K562 (cell line): Measurements from ENCODE around the gene GCNT4. TPM values are rescaled to one million over a fixed set of nuclear protein-coding genes. Genes with fewer than 3 reads are reported as not detected.

Experiments used
- ATAC-seq: fragments of 200-7000 bp; cut with Tn5 transposase; 3 replicates; pipeline ENCODE4 v1.9.1; 2020; ENCODE audit warnings: moderate library complexity
- BruUV-seq: library from RNA; stranded (reverse); fragments of 400-500 nt; replicated peaks from 2 replicates; lab custom pipeline; 2021; lab: Mats Ljungman, UMichigan
- CTCF ChIA-PET: fragments of 300-600 bp; formaldehyde crosslinking; extraction: SDS; loops from one replicate; lab custom pipeline; 2021; ENCODE audit warnings: low intra/inter-chr PET ratio; lab: Yijun Ruan, JAX
- POLR2A ChIA-PET: fragments of 300-600, 350-650 bp; sonication (Branson Sonifier 250); formaldehyde crosslinking; extraction: SDS; loops from one replicate; lab custom pipeline; 2021; ENCODE audit warnings: antibody characterized with exemption, inconsistent platforms; lab: Yijun Ruan, JAX
- DNase-seq, 4 experiments: peaks; one replicate each; pipeline versions ENCODE4 v3.0.0 to v3.0.0-alpha.2; 2011 to 2018; ENCODE audit warnings: low spot score in 3 of 4, mixed read lengths in 3 of 4; ENCODE audit errors: extremely low read depth in 1 of 4
- FAIRE-seq: peaks from 2 replicates; lab custom pipeline; 2011; peaks lifted over from hg19 to GRCh38; lab: Jason Lieb, UNC
- H2AFZ ChIP-seq: 2 replicates; pipeline ENCODE4 v1.6.0; 2011; ENCODE audit warnings: low read depth, low read length, control low read depth, inconsistent platforms
- H3K27ac ChIP-seq: fragments of 200-600 bp; 3 replicates; pipeline ENCODE4 v1.8.0; 2011; ENCODE audit warnings: low read depth, mild to moderate bottlenecking, control low read depth, inconsistent platforms, low read length, moderate library complexity, mixed read lengths; ENCODE audit errors: extremely low read depth
- H3K27me3 ChIP-seq, 2 experiments: fragments of 300-600 bp in 1 of 2; 2 replicates in 1 of 2; 3 replicates in 1 of 2; pipeline versions ENCODE4 v1.6.0 to v1.8.0; 2011; ENCODE audit warnings: inconsistent platforms in 2 of 2, low read length in 2 of 2, mild to moderate bottlenecking in 1 of 2, mixed read lengths in 1 of 2, moderate library complexity in 1 of 2; ENCODE audit not compliant: control insufficient read depth in 2 of 2, insufficient read depth in 2 of 2
- H3K36me3 ChIP-seq: fragments of 300-600 bp; 3 replicates; pipeline ENCODE4 v1.8.0; 2011; ENCODE audit warnings: mild to moderate bottlenecking, low read length, inconsistent platforms; ENCODE audit not compliant: control insufficient read depth, insufficient read depth
- H3K4me1 ChIP-seq, 2 experiments: fragments of 200-600 bp in 1 of 2; replicated peaks in 1 of 2; 2 replicates in 1 of 2; 3 replicates in 1 of 2; pipeline versions ENCODE4 v1.5.1 to v1.8.0; 2011; ENCODE audit warnings: inconsistent platforms in 2 of 2, low read length in 2 of 2, mild to moderate bottlenecking in 1 of 2, mixed read lengths in 1 of 2, moderate library complexity in 1 of 2; ENCODE audit not compliant: control insufficient read depth in 2 of 2, insufficient read depth in 2 of 2
- H3K4me2 ChIP-seq: 2 replicates; pipeline ENCODE4 v1.6.1; 2011; ENCODE audit warnings: low read length, control low read depth, inconsistent platforms, mixed read lengths; ENCODE audit not compliant: insufficient read depth
- H3K4me3 ChIP-seq: fragments of 200-600 bp; sonication (generic), shearing (Covaris generic); 2 replicates; pipeline ENCODE4 v1.5.1; 2016; ENCODE audit warnings: control low read depth, inconsistent platforms
- H3K79me2 ChIP-seq: fragments of 200-600 bp; 3 replicates; pipeline ENCODE4 v1.8.0; 2011; ENCODE audit warnings: low read length, inconsistent platforms; ENCODE audit not compliant: control insufficient read depth, insufficient read depth
- H3K9ac ChIP-seq, 2 experiments: 2 replicates each; pipeline versions ENCODE4 v1.6.0 to v1.6.1; 2011; ENCODE audit warnings: low read depth in 2 of 2, low read length in 2 of 2, control low read depth in 1 of 2, inconsistent platforms in 1 of 2, mild to moderate bottlenecking in 1 of 2, mixed read lengths in 1 of 2; ENCODE audit not compliant: insufficient read depth in 1 of 2
- H3K9me1 ChIP-seq: one replicate; pipeline ENCODE4 v1.6.0; 2011; ENCODE audit warnings: inconsistent platforms, mild to moderate bottlenecking, low read length, moderate library complexity; ENCODE audit not compliant: control insufficient read depth, insufficient read depth
- H3K9me3 ChIP-seq: replicated peaks from 2 replicates; pipeline ENCODE4 v1.5.1; 2011; ENCODE audit warnings: low read depth, low read length, inconsistent platforms; ENCODE audit not compliant: control insufficient read depth, insufficient read depth
- H4K20me1 ChIP-seq: replicated peaks from 2 replicates; pipeline ENCODE4 v1.6.1; 2011; ENCODE audit warnings: low read length, inconsistent platforms, mixed read lengths; ENCODE audit not compliant: control insufficient read depth, insufficient read depth
- ATF2 ChIP-seq: sonication (generic); formaldehyde crosslinking; IDR thresholded peaks from 2 replicates; pipeline ENCODE4 v1.8.1; 2022; ENCODE audit warnings: missing genetic modification reagents
- HEY1 ChIP-seq: fragments of 250-450 bp; sonication (Bioruptor Pico); IDR thresholded peaks from 2 replicates; pipeline ENCODE4 v1.5.0; 2020; ENCODE audit warnings: mild to moderate bottlenecking, moderate library complexity, borderline replicate concordance
- MBD1 ChIP-seq: fragments of 250-450 bp; sonication (Bioruptor Pico); IDR thresholded peaks from 2 replicates; pipeline ENCODE4 v1.8.0; 2022; ENCODE audit warnings: inconsistent platforms
- MXD1 ChIP-seq: fragments of 250-450 bp; sonication (Bioruptor Pico); IDR thresholded peaks from 2 replicates; pipeline ENCODE4 v1.8.0; 2021; ENCODE audit warnings: borderline replicate concordance, mild to moderate bottlenecking, moderate library complexity; ENCODE audit not compliant: poor library complexity, severe bottlenecking
- POLR3A ChIP-seq: IDR thresholded peaks from 2 replicates; pipeline ENCODE4 v1.6.1; 2011; ENCODE audit warnings: borderline replicate concordance, mild to moderate bottlenecking, moderate library complexity; ENCODE audit not compliant: insufficient read length, insufficient read depth; ENCODE audit errors: extremely low read depth
- RAD21 ChIP-seq, 2 experiments: fragments of 250-450 bp in 1 of 2; fragments of 450-650 bp in 1 of 2; sonication (Bioruptor Pico) in 1 of 2; formaldehyde crosslinking in 1 of 2; IDR thresholded peaks in 1 of 2; conservative IDR thresholded peaks in 1 of 2; 2 replicates each; pipeline versions ENCODE4 v1.4.0 to v1.8.0; 2020 to 2022; ENCODE audit warnings: mild to moderate bottlenecking in 2 of 2, moderate library complexity in 1 of 2
- RAD51 ChIP-seq: fragments of 450-650 bp; IDR thresholded peaks from 2 replicates; pipeline ENCODE4 v1.7.1; 2016; ENCODE audit warnings: low read depth, mild to moderate bottlenecking, borderline replicate concordance
- RB1 ChIP-seq: fragments of 450-650 bp; IDR thresholded peaks from 2 replicates; pipeline ENCODE4 v1.6.1; 2017; ENCODE audit warnings: low read depth, mild to moderate bottlenecking
- ZNF354B ChIP-seq: fragments of 250-450 bp; sonication (Bioruptor Pico); IDR thresholded peaks from 2 replicates; pipeline ENCODE4 v1.4.0; 2020
- ZNF699 ChIP-seq: fragments of 250-450 bp; sonication (Bioruptor Pico); IDR thresholded peaks from 2 replicates; pipeline ENCODE4 v1.8.0; 2021; ENCODE audit warnings: mild to moderate bottlenecking, moderate library complexity; ENCODE audit not compliant: insufficient replicate concordance
- ZNF830 ChIP-seq: fragments of 250-450 bp; sonication (Bioruptor Pico); IDR thresholded peaks from 2 replicates; pipeline ENCODE4 v1.5.0; 2021; ENCODE audit warnings: mild to moderate bottlenecking
- WGBS: fragments of 100-300 bp; shearing (Covaris generic); methylation state at CpG from one replicate; pipeline ENCODE4 v1.1.6; 2016; ENCODE audit warnings: low coverage, mixed read lengths; ENCODE audit not compliant: insufficient coverage; ENCODE audit errors: missing lambda C conversion rate; 5-methylcytosine and 5-hydroxymethylcytosine counted together
- in situ Hi-C: fragments of 300-500 bp; cut with MboI; formaldehyde crosslinking; loops from 4 replicates; pipeline ENCODE4 v1.15.0; 2018; ENCODE audit warnings: inconsistent platforms, mixed read lengths
- intact Hi-C: fragments of 100-400 bp; cut with micrococcal nuclease; formaldehyde crosslinking; loops from 2 replicates; pipeline ENCODE4 v1.14.2; 2022
- polyA plus RNA-seq, 8 experiments: library from polyadenylated mRNA; depleted of rRNA in 4 of 8; stranded (reverse) in 5 of 8; unstranded in 3 of 8; fragments of >200 nt; fragmentation: Nextera tagmentation in 2 of 8; fragmentation: Illumina TruSeq in 1 of 8; extraction: Ambion mirVana in 2 of 8; extraction: Trizol in 1 of 8; gene quantifications; 2 replicates each; pipeline versions ENCODE4 v1.2.1 to v1.2.3, GENCODE V29; 2011 to 2014; ENCODE audit warnings: inconsistent platforms in 1 of 8, missing spikeins in 1 of 8
- total RNA-seq, 7 experiments: library from RNA; depleted of rRNA in 6 of 7; stranded (reverse); fragments of >200 nt in 6 of 7; fragmentation: Illumina TruSeq in 2 of 7; extraction: Trizol in 2 of 7; gene quantifications; 2 replicates each; pipeline versions ENCODE4 v1.2.1 to v1.2.3, GENCODE V29; 2011 to 2021; ENCODE audit warnings: low replicate concordance in 1 of 7
- TF ChIP-seq, protein P1 (sequence below), 2 experiments: fragments of 450-650 bp; IDR thresholded peaks; 2 replicates each; pipeline ENCODE4 v1.6.1; 2016

The GCNT4 gene
- total and polyA plus RNA-seq, 9 of the 15 experiments (the other 6 are each of a cell fraction or from before 2014, with no cell fraction given), result 0.01 TPM; not detected in 8

DNA sequence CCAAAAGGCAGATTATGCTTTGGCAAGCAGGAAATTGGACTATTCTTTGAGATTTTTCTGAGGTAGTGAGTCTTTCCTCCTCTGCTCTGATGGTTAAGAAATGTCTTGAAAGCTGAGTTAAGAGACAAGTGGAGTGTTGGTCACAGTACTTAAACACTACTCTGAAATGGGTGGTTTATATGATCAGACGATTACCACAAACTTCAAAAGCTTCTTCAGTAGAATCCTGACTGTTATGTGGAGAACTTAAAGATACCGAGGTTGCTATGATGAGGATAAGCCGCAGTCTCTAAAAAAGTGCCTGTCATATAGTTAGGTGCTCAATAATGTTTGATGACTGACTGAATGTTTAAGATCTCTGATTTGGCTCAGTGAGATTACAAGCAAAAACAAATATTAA, 24.3 kb downstream of the GCNT4 start (continued):
- no peak for TF ChIP-seq ZNF830 (CRISPR knock-in tag)

DNA sequence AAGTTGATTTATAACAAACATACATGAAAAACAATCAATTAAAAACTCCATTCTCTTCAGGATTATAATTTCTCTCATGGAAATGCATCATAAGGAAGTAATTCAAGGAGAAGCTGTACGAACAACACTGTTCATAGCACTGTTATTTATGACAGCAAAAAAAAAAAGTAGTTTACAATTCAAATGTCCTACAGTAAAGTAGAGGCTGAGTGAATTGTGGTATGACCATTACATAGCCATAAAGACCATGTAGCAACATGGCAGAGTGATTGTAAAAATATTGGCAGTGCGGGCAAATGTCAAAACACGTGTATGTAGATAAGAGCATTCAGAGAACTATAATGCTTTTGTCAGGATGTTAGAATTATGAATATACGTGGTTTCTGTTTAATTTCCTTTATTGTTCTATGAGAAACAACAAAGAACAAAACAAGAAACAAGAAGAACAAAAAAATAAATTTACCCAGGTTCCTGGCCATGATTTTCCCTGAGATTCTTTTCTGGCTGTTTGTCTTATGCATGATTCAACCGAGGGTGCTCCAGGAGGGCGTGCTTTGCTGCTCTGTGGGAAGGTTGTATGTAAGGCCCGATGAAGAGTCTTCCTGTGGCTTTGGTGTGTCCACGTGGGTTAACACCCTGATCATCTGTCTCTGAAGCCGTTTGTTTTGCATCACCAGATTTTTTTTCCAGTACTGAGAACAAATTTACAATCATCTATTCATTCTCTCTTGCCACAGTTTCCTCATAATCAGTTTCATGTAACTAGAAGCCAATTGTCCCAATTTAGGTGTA, 28.8 kb downstream of the GCNT4 start:
- POLR2A ChIA-PET, result interaction anchor here (0.7 to 1.0 kb wide), 2 partner anchors 12 to 1540 kb away, joined by 3 to 4 read pairs; no protein-coding TSS in a partner anchor
- no peaks in the 10 kb centered on the region for H3K9me3 ChIP-seq
- CTCF ChIA-PET, result no interaction called here
- no peaks in the 10 kb centered on the region for H3K9me1 ChIP-seq
- H3K4me3 ChIP-seq, result no peak overlapping the region
- BruUV-seq, result no TSS peak
- intact Hi-C loops (no loop called here), in situ Hi-C loops (no loop called here)
- H3K4me2 ChIP-seq, result no peak overlapping the region
- no peaks in the 10 kb centered on the region for H3K4me1 ChIP-seq
- H2AFZ ChIP-seq, result no peak overlapping the region
- H4K20me1 ChIP-seq, result no peaks in the 10 kb centered on the region
- H3K36me3 ChIP-seq, result no peaks in the 10 kb centered on the region
- ATAC-seq, result no peak
- no peaks in the 10 kb centered on the region for H3K79me2 ChIP-seq
- DNase-seq, result no peak
- no peaks in the 10 kb centered on the region; a peak in 1 of 5 replicates for H3K27me3 ChIP-seq
- H3K9ac ChIP-seq, result no peak overlapping the region
- FAIRE-seq, result no peak
- 1% methylated on average over 9 of the region's 9 CpGs for WGBS
- no peak overlapping the region for H3K27ac ChIP-seq
- TF ChIP-seq ZNF699 (CRISPR knock-in tag) (no peak), MBD1 (CRISPR knock-in tag) (no peak), RAD21 (CRISPR knock-in tag; conservative IDR thresholded peaks at IDR 0.05 in 1 of 2, IDR thresholded peaks at IDR 0.05 in 1 of 2) (no peak), RB1 (no peak), POLR3A (no peak), MXD1 (CRISPR knock-in tag) (no peak), ZNF354B (CRISPR knock-in tag) (no peak), HEY1 (CRISPR knock-in tag) (no peak), RAD51 (no peak), ATF2 (CRISPR knock-in tag) (no peak)
- TF ChIP-seq, protein P1, sequence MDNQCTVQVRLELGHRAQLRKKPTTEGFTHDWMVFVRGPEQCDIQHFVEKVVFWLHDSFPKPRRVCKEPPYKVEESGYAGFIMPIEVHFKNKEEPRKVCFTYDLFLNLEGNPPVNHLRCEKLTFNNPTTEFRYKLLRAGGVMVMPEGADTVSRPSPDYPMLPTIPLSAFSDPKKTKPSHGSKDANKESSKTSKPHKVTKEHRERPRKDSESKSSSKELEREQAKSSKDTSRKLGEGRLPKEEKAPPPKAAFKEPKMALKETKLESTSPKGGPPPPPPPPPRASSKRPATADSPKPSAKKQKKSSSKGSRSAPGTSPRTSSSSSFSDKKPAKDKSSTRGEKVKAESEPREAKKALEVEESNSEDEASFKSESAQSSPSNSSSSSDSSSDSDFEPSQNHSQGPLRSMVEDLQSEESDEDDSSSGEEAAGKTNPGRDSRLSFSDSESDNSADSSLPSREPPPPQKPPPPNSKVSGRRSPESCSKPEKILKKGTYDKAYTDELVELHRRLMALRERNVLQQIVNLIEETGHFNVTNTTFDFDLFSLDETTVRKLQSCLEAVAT (IDR thresholded peaks at IDR 0.05), result no peak
